SIG-M5 (cell line): ENCODE data around the gene SNRNP25.

Source experiments
- DNase-seq: peaks from one replicate; lab custom pipeline; 2025; lab: John Stamatoyannopoulos, UW

Gene SNRNP25

GRCh38 chr16:104928-105327, 51.3 kb downstream of the SNRNP25 start:
- no peak for DNase-seq

GRCh38 chr16:105521-105920, 51.9 kb downstream of the SNRNP25 start:
- no peak for DNase-seq

GRCh38 chr16:106623-107324, 53.1 kb downstream of the SNRNP25 start:
- no peak for DNase-seq
